ENCODE results near the gene MIER3. TPM values are rescaled to one million over a fixed set of nuclear protein-coding genes. Genes with fewer than 3 reads are reported as not detected.

Gene MIER3
- total RNA-seq, 1 experiment from 2014 or later, result 44.8 TPM

GRCh38 chr5:56898213-56898612 lies 53.7 kb downstream of the MIER3 start:
- no peak overlapping the region for H2BK15ac ChIP-seq (ENCODE audit: low read depth, low read length)
- no peak overlapping the region for H4K91ac ChIP-seq (ENCODE audit: insufficient read length, low read depth, low read length)
- H3K79me1 ChIP-seq (ENCODE audit: insufficient read depth, low read depth, low read length, poor library complexity, severe bottlenecking), result no peaks in the 10 kb centered on the region
- H3T11ph ChIP-seq (ENCODE audit: low read length), result no peak overlapping the region
- Mint-ChIP-seq H3K4me3 (no peak overlapping the region), H3K27ac (no peak overlapping the region), H3K4me1 (no peaks in the 10 kb centered on the region), H3K27me3 (ENCODE audit: low read depth) (no peaks in the 10 kb centered on the region), H3K36me3 (ENCODE audit: insufficient read depth in 1 of 3, low read depth in 3 of 3) (peaks cover 0 to 2% (median 0%) of the 10 kb centered on the region in 3 experiments; a peak in 2 of 7 replicates), H3K9me3 (no peaks in the 10 kb centered on the region)
- no peak overlapping the region for H2AK5ac ChIP-seq (ENCODE audit: insufficient read length, low read length)
- no peaks in the 10 kb centered on the region for H3K4me1 ChIP-seq (ENCODE audit: insufficient read depth, low read length)
- TF ChIP-seq CTCF (conservative IDR thresholded peaks at IDR 0.05), result no peak
- no peaks in the 10 kb centered on the region for H4K20me1 ChIP-seq (ENCODE audit: control insufficient read depth, insufficient read depth, insufficient read length)
- no CpG with 5 or more reads among the region's 4 CpGs for WGBS (ENCODE audit: extremely low coverage, insufficient read length, low lambda C conversion rate)
- H3K23ac ChIP-seq (ENCODE audit: insufficient read length, low read depth, low read length), result no peak overlapping the region
- no peaks in the 10 kb centered on the region for H3K9me3 ChIP-seq (ENCODE audit: control insufficient read depth, low read depth, low read length)
- no peak overlapping the region for H2AFZ ChIP-seq (ENCODE audit: low read length)
- no peak overlapping the region for H3K4me2 ChIP-seq (ENCODE audit: insufficient read depth, insufficient read length, low read length)
- no peak overlapping the region for H3K18ac ChIP-seq (ENCODE audit: insufficient read length, low read depth, low read length)
- no peak overlapping the region for H3K4ac ChIP-seq (ENCODE audit: low read depth, low read length)
- no peak overlapping the region for H4K5ac ChIP-seq (ENCODE audit: insufficient read length, low read depth, low read length)
- H3K79me2 ChIP-seq (ENCODE audit: insufficient read depth, low read length), result no peaks in the 10 kb centered on the region
- DNase-seq, result no peak
- no peak overlapping the region for H3K9ac ChIP-seq (ENCODE audit: extremely low read depth, insufficient read length, low read length)
- H3K56ac ChIP-seq (ENCODE audit: insufficient read length, low read depth, low read length), result no peak overlapping the region
- H4K8ac ChIP-seq (replicated peaks; ENCODE audit: insufficient read length, low read depth, low read length), result no peak overlapping the region
- H3K27me3 ChIP-seq (ENCODE audit: insufficient read depth, low read length), result no peaks in the 10 kb centered on the region
- H2BK120ac ChIP-seq (ENCODE audit: low read depth, low read length, poor library complexity, severe bottlenecking), result no peak overlapping the region
- H3K27ac ChIP-seq (ENCODE audit: insufficient read length, low read depth, low read length), result no peak overlapping the region
- H2BK12ac ChIP-seq (ENCODE audit: insufficient read length, low read depth, low read length), result no peak overlapping the region
- no peak overlapping the region for H3K14ac ChIP-seq (ENCODE audit: insufficient read depth, low read length)
- H2BK20ac ChIP-seq (ENCODE audit: low read depth, low read length, poor library complexity, severe bottlenecking), result no peak overlapping the region
- no peaks in the 10 kb centered on the region for H3K23me2 ChIP-seq (ENCODE audit: insufficient read length, low read depth, low read length, poor library complexity, severe bottlenecking)
- no peak overlapping the region for H2BK5ac ChIP-seq (ENCODE audit: insufficient read length, low read length)

All from H9 (cell line).